GM21360 (cell line): ENCODE results near the gene INKA2.

Source experiments
- ATAC-seq: cut with Tn5 transposase; IDR thresholded peaks from one replicate; pipeline ENCODE4 v1.9.1; 2021; ENCODE audit warnings: mild to moderate bottlenecking, moderate library complexity; ENCODE audit not compliant: unreplicated experiment

Gene INKA2

GRCh38 chr1:111734426-111734825 lies 4.8 kb downstream of the INKA2 start:
- no peak for ATAC-seq

- ATAC-seq: no peak
Measured at GRCh38 chr1:111733992-111734341, 5.2 kb downstream of the INKA2 start.

GRCh38 chr1:111733183-111733991 lies 5.8 kb downstream of the INKA2 start:
- ATAC-seq: no peak

DNA sequence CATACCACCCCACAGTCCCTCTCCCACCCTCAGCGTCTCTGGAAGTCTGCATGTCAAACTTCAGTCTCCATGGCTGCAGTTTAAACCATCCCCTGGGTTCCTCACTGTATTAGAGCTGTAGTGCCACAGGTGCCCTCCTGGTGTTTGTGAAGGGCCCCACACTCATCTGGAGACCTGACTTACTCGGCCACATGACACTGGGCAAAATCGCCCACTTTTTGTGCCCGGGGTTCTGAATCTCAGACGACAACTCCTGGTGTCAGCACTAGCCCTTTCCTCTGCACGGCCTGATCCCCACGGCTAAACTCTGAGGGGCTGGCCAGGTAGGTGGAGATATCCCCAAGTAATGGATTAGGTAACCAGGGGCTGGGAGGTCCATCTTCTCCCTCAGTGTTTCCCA lies 6.5 kb downstream of the INKA2 start:
- ATAC-seq: no peak

DNA sequence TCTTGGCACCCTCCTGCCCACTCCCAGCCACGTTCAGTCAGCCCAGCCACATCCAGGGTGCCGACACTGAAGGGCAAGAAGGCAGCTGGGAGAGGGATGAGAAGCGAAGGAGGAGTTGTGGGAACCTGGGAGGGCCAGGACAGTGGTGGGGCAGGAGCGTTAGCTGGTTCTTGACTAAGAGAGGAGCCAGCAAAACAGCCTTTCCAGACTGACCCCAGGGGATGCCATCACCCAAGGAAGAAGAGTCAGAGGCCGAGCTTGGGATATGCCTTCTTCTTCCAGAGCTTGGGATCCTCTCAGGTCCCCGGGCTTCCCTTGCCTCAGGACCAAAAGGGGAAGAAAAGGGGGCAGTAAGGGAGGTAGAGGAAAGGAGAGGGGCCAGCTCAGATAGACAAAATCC lies 7.2 kb downstream of the INKA2 start:
- no peak for ATAC-seq

GRCh38 chr1:111730706-111731105 lies 8.5 kb downstream of the INKA2 start:
- ATAC-seq: no peak

DNA sequence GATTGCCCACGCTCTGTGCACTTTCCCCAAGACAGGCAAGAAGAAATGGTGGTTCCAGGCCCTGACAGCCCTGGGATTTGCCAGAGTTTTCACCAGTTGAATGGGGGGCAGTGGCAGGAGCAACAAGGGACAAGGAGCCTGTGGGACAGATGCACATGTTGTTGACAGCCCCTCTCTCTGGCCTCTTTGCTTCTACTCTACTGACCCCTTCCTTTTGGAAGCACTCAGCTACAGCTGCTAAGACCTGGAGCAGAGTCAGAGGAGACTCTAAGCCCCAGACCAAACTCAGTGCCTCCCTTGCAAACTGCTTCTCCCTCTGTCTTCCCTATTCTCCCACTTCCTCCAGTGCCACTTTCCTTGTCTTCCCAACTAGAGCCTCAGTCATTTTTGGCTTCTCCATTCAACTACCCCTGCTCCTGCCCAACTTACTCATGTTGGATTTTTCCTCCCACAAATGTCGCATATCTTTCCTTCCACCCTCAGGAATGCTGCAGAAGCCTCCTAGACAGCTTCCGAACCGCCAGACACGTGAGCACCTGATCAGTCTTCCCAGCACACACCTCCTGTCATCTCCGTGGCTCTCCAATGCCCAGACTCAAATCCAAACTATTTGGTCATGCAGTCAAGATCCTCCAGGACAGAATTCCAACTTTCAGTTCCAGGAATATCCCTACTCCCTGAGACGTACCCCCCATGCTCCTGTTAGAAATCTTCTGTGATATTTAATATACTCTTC lies 9.1 kb downstream of the INKA2 start:
- no peak for ATAC-seq

- no peak for ATAC-seq
Measured at GRCh38 chr1:111729271-111729921, 9.8 kb downstream of the INKA2 start.

- no peak for ATAC-seq
Measured at GRCh38 chr1:111727056-111727455, 12.1 kb downstream of the INKA2 start.

DNA sequence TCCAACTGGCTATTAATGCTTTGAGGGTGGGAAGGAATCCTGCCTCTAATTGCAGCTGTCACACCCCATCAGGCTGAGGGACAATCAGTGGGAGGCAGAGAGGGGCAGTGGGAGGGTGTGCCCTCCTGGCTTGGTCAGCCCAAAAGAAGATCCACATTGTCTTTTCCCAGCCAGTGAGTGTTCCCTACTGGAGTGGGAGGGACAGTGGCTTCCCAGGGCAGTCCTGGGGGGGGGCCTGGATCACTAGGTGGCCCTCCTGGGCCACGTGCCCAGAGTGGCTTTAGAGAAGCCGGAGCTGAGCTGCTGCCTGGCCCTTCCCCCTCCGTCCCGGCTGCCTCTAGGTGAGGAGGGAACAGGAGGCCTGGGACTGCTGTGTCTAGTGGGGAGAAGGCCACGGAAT lies 14.0 kb downstream of the INKA2 start:
- ATAC-seq: no peak

GRCh38 chr1:111723871-111724270 lies 15.3 kb downstream of the INKA2 start:
- no peak for ATAC-seq

GRCh38 chr1:111723091-111723806 lies 15.9 kb downstream of the INKA2 start:
- ATAC-seq: no peak

- no peak for ATAC-seq
Measured at GRCh38 chr1:111720977-111721786, 18.0 kb downstream of the INKA2 start.

GRCh38 chr1:111720274-111720976 lies 18.8 kb downstream of the INKA2 start:
- no peak for ATAC-seq

- no peak for ATAC-seq
Measured at GRCh38 chr1:111719674-111720132, 19.5 kb downstream of the INKA2 start.

DNA sequence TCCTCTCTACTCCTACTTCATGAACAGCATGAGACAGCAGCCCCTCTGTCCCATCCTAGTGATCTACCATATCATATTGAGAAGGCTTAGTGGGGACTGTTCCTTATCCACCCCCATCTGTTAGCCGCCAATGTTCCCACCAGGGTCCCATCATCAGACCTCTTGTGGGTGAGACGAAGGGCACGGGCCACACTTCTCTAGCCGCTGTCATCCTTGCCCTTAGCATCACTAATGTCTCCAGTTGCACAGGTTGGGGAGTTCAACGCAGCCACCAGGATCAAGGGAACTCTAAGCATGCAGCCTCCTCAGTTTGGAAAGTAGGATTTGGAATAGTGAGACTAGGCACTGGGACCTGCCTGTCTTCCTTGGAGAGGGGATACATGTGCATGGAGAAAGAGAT lies 20.1 kb downstream of the INKA2 start:
- ATAC-seq: no peak

DNA sequence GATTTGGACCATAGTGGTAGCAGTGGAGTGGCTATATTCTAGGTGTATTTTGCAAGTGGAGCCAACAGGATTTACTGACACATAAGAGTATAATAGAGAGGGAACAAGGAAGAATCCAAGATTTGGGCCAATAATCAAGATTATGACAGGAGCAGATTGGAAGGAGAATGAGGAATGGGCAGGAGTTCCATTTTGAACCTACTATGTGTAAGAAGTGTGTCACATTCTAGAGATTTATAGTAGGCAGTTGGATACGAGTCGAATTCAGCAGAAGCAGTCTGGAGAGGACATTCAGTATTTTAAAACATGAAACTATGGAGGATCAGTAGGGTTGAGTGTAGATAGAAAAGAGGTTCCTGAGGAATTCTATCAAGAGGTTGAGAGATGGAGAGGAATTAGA lies 21.7 kb downstream of the INKA2 start:
- no peak for ATAC-seq

DNA sequence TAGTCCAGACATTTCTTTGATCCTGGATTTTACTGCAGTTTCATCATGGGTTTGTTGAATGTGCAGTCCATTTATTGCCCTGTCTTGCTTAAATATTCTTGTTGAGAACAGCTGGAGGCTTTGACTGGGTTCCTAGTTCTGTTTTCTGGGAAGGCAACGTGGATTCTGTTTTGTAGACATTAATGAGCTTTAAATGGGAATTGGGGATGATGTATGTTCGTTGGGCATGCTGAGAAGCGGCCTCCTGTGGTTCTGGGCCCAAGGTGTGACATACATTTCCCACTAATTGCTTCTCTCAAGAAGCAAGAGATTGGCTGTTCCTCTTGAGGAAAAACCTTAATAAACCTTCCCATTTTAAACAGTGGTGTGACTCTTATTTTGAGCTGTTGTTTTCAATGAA lies 22.9 kb downstream of the INKA2 start:
- no peak for ATAC-seq

GRCh38 chr1:111709986-111710385 lies 29.2 kb downstream of the INKA2 start:
- no peak for ATAC-seq

DNA sequence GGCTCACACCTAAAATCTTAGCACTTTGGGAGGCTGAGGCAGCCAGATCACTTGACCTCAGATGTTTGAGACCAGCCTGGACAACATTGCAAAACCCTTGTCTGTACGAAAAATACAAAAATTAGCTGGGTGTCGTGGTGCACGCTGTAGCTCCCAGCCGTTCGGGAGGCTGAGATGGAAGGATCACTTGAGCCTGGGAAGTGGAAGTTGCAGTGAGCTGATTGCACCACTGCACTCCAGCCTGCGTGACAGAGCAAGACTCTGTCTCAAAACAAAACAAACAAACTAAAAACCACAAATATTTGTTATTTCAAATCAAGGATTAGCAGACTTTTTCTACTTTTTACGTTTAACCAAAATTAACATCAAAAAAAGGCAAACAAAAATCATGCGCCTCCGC lies 31.3 kb downstream of the INKA2 start:
- ATAC-seq: no peak
